Psoas muscle (tissue), 8 donors: ENCODE data around the gene IFNG. TPM values are rescaled to one million over a fixed set of nuclear protein-coding genes. Genes with fewer than 3 reads are reported as not detected.

Source experiments
- ATAC-seq, 4 donors: fragments of 200-7000 bp; cut with Tn5 transposase; one replicate each; pipeline ENCODE4 v1.9.1; 2020; ENCODE audit warnings: moderate library complexity in 3 of 4, mild to moderate bottlenecking in 2 of 4
- DNase-seq, 2 donors: peaks; one replicate each; pipeline ENCODE4 v3.0.0-alpha.2; 2020
- H3K27ac ChIP-seq: fragments of 200-600 bp; one replicate; pipeline ENCODE4 v1.8.0; 2022
- H3K27me3 ChIP-seq, 3 donors: fragments of 200-600 bp in 1 of 3; one replicate each; pipeline versions ENCODE4 v1.6.1 to v1.8.0; 2013 to 2022; ENCODE audit warnings: low read length in 2 of 3, mild to moderate bottlenecking in 2 of 3, moderate library complexity in 1 of 3; ENCODE audit not compliant: insufficient read depth in 3 of 3
- H3K36me3 ChIP-seq, 2 donors: fragments of 200-600 bp in 1 of 2; one replicate each; pipeline versions ENCODE4 v1.6.1 to v1.8.0; 2013 to 2022; ENCODE audit warnings: low read depth in 1 of 2, mild to moderate bottlenecking in 1 of 2, moderate library complexity in 1 of 2; ENCODE audit not compliant: insufficient read depth in 1 of 2
- H3K4me1 ChIP-seq: fragments of 200-600 bp; one replicate; pipeline ENCODE4 v1.8.0; 2022
- H3K4me3 ChIP-seq: fragments of 200-600 bp; one replicate; pipeline ENCODE4 v1.8.0; 2022; ENCODE audit warnings: mild to moderate bottlenecking
- H3K9me3 ChIP-seq: fragments of 200-600 bp; one replicate; pipeline ENCODE4 v1.8.0; 2022
- CTCF ChIP-seq: fragments of 200-600 bp; IDR thresholded peaks from one replicate; pipeline ENCODE4 v1.8.0; 2022; ENCODE audit warnings: antibody characterized with exemption
- WGBS, 3 donors: extraction: QIAGEN DNeasy Blood & Tissue Kit; methylation state at CpG; one replicate each; pipeline versions ENCODE4 v1.1.6 to v1.1.7; 2013; 5-methylcytosine and 5-hydroxymethylcytosine counted together
- intact Hi-C, 2 donors: fragments of 100-400 bp; cut with DNase I; formaldehyde crosslinking; loops; one replicate each; pipeline versions ENCODE4 v1.11.0 to v1.14.2; 2022
- polyA plus RNA-seq, 3 donors: library from polyadenylated mRNA; stranded (reverse); fragments of 200-250 nt; gene quantifications; one replicate each; pipeline ENCODE4 v1.2.3, GENCODE V29; 2013
- total RNA-seq, 4 donors: library from RNA; stranded (reverse); fragmentation: NEBNext Ultra II Directional in 2 of 4; extraction: Animal tissue kit (Norgen Biotek cat#: 25700) in 2 of 4; gene quantifications; one replicate each; pipeline versions ENCODE4 v1.2.1 to v1.2.4, GENCODE V29; 2021 to 2023
- donor health status: healthy with polysubstance abuse.
- donor health status: DM: no; HTN: no; CAD: no; lungs with moderate emphysema.
- donor health status: Bipolar disorder and iron deficiency.
- donor health status: healthy.
- donor health status: DM: yes; HTN: yes; CAD: no.
- donor health status: DM: no; HTN: no; CAD: no.
- donor health status: DM: no; HTN: no; CAD: no.
- donor health status: DM: yes; HTN: yes; CAD: no.

The IFNG gene
- total and polyA plus RNA-seq, 7 donors, result not detected

GRCh38 chr12:68203460-68203875, 43.9 kb upstream of the IFNG start:
- intact Hi-C loops, result no loop called here
- Histone ChIP-seq H3K36me3 (no peaks in the 10 kb centered on the region), H3K9me3 (no peaks in the 10 kb centered on the region), H3K4me1 (no peaks in the 10 kb centered on the region), H3K27me3 (no peaks in the 10 kb centered on the region), H3K27ac (no peak overlapping the region), H3K4me3 (no peak overlapping the region)
- 83 to 88% (median 86%) methylated on average over 5 of the region's 5 CpGs for WGBS, 3 donors
- TF ChIP-seq CTCF, result no peak
- DNase-seq (no peak), ATAC-seq (no peak)

DNA sequence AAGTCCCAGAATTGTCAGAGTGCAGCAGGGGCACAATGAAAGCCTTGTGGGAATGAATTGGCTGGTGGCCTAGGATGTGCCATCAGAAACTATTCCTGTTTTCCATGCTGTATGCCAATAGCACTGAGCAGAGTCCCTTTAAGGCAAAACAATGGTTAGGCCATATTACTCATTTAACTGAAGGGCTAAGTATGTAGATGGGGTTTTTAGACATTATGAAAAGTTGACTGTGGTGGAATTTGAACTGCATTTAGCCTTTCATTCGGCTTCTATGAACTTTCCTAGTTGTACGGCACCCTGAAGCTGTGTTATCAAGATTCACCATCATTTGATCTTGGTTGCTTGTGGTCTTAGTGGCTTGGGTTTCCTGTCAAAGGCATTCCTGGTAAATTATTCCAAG, 41.3 kb upstream of the IFNG start:
- no peaks in the 10 kb centered on the region for H3K36me3 ChIP-seq
- intact Hi-C loops, result no loop called here
- no peaks in the 10 kb centered on the region for H3K9me3 ChIP-seq
- TF ChIP-seq CTCF, result no peak
- no peak overlapping the region for H3K27ac ChIP-seq
- no peak for DNase-seq
- WGBS, 3 donors, result 76 to 91% (median 90%) methylated on average over 2 of the region's 2 CpGs
- no peak overlapping the region for H3K4me3 ChIP-seq
- no peaks in the 10 kb centered on the region for H3K4me1 ChIP-seq
- no peak for ATAC-seq
- no peaks in the 10 kb centered on the region for H3K27me3 ChIP-seq

DNA sequence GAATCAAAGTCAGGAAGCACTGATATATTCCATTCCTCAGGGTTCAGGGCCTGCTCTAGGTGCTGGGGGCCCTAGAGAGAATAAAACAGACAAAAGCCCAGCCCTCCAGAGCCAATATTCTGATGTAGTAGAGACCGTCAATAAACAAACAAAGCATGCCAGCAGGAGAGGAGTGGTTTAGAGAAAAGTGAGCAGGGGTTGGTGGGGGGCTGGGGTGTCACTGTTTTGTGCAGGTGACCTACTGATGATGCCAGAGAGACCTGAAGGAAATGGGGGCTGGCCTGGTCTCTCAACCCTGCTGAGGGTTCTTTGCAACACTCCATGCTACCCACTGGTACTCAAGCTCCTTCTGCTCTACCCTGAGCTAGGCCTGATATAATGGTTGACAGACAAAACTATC, 39.6 kb upstream of the IFNG start:
- Histone ChIP-seq H3K9me3 (no peaks in the 10 kb centered on the region), H3K36me3 (no peaks in the 10 kb centered on the region), H3K4me3 (no peak overlapping the region), H3K4me1 (no peaks in the 10 kb centered on the region), H3K27ac (no peak overlapping the region), H3K27me3 (no peaks in the 10 kb centered on the region)
- no peak for TF ChIP-seq CTCF
- DNase-seq (no peak), ATAC-seq (no peak)
- intact Hi-C loops, result no loop called here
- WGBS, 3 donors, result 96 to 100% (median 100%) methylated on average over 1 of the region's 1 CpG

GRCh38 chr12:68198507-68199086, 39.1 kb upstream of the IFNG start:
- no peaks in the 10 kb centered on the region for H3K36me3 ChIP-seq
- H3K4me1 ChIP-seq, result no peaks in the 10 kb centered on the region
- DNase-seq (no peak), ATAC-seq (no peak)
- no peak for TF ChIP-seq CTCF
- no peaks in the 10 kb centered on the region for H3K9me3 ChIP-seq
- H3K27ac ChIP-seq, result no peak overlapping the region
- no peaks in the 10 kb centered on the region for H3K27me3 ChIP-seq
- intact Hi-C loops, result no loop called here
- 72 to 82% (median 77%) methylated on average over 12 of the region's 12 CpGs for WGBS, 3 donors
- no peak overlapping the region for H3K4me3 ChIP-seq

DNA sequence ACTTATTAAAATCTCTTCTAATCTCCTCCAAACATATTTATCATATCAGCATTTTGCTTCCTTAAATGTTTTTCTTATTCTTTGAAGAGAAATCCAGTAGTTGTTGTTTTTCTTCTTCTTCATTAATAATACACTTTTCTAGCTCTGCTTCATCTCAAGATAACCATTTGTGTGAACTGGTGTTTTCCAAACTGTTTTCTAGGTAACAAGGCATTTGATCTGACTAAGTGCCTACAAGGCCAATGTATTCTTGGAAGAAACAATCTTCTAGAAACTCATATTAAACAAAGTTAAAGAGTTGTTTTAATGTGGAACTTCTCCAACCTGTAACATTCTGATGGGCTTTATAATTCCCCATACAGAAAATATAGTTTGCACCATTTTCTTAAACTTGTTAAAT, 30.8 kb upstream of the IFNG start:
- no peaks in the 10 kb centered on the region for H3K36me3 ChIP-seq
- no peaks in the 10 kb centered on the region for H3K4me1 ChIP-seq
- no peak for TF ChIP-seq CTCF
- no peaks in the 10 kb centered on the region for H3K9me3 ChIP-seq
- DNase-seq (no peak), ATAC-seq (no peak)
- intact Hi-C loops, result no loop called here
- H3K4me3 ChIP-seq, result no peak overlapping the region
- no peak overlapping the region for H3K27ac ChIP-seq
- H3K27me3 ChIP-seq, result no peaks in the 10 kb centered on the region
